ENCODE results near the gene TMEM132C.

Gene TMEM132C

DNA sequence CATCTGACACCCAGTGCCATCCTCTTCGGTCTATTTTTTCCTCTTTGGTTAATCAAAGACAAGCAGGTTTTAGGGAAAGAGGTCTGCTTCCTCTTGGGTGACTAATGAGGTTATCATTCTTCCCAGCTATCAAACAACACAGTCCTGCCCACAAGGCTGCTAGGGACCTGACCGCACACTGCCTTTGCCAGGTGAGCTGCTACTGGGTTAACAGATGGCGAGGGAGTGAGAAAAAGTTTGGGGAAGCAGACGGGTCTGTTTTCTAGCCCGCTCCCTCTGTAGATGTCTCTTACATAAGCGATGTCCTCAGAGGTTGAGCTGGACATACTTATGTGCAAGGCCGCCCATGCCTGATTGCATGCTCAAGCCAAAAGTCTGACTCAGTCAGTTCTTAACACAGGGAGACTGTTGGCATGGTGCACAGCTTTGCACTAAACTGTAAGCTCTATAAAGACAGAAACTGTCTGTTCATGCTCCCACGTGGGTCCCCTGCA lies 462.7 kb downstream of the TMEM132C start:
- no peak for DNase-seq

GRCh38 chr12:128734371-128734770 lies 467.4 kb downstream of the TMEM132C start:
- DNase-seq: no peak

DNA sequence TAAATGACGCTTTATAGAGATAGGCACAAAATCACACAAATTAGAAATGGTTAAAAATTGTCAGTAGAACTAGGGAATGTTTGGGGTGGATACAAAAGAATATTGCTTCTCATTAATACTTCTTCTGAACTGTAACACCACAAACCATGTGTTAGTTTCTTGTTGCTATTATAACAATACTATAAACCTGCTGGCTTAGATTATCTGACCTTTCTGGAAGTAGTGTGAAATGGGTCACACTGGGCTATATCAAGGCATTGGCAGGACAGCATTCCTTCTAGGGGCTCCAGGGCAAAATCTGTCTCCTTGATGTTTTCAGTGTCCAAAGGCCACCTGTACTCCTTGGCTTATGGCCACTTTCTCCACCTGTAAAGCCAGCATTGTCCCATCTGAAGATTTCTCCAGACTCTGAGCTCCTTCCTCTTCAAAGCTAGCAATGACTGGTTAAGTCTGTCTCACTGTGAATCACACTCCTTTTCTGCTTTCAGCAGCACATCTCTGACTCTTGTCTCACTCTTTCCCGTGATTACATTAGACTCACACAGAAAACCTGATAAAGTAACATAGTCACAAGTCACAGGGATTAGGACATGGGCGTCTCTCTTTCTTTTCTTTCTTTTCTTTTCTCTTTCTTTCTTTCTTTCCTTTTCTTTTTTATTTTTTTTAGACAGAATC lies 470.5 kb downstream of the TMEM132C start:
- no peak for DNase-seq

GRCh38 chr12:128743916-128744315 lies 476.9 kb downstream of the TMEM132C start:
- DNase-seq: no peak

DNA sequence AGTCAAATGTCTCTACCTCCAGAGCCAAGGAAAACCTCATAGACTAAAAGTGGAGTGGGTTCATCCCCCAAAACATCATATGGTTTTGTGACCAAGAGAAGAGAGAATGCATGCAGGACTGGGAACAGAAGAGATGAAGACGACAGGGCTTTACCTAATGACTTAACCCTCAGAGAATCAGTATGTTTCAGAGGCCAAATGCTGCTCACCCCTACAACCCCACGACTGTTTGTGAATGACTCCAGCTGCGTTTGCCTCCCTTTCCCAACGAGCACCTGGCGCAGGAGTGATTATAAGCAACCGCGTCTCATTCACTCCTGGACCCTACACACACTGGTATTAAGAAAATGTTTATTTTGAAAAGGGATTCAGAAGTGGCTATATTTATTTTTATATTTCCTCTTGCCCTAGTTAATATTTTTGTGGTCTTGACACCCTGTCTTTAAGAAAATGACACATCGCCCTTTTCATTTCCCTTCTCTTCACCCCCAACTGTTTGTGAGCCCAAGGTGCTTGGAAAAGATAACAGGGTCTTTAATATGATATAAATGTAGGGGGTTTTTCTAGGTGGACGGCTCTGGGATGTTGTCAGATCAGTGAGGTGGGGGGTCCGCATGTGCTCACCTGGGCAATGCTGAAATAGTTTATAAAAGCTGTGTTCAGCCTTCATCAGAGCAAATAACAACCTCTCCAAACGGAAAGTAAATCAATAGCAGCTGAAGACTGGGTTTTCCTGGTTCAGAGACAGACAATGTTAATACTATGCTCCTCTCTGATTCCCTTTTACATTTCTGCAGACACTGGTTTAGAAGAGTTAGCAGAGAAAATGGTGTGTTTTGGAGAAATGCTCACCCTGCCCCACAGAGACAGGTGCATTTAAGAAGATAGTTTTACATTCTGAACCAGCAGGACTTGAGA lies 479.1 kb downstream of the TMEM132C start:
- no peak for DNase-seq

DNA sequence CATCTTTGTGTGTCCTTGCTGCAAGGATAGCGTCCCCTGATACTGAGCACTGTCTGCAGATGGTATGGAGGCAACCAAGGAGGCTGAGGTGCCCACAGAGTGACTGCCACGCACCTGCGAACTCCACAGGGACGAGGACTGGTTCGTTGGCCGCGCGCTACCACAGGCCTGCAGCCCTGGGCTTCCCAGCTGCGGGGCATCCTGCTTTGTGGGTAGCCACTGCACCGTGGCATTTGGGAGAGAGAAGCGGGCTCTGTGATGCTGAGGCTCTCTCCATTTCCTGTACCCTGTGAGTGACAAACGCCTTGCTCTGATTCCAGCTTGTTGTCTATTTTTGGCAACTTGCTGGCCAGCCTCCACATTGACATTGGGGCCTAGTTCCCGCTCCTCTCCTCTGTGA lies 480.5 kb downstream of the TMEM132C start:
- DNase-seq: no peak

GRCh38 chr12:128752386-128752785 lies 485.4 kb downstream of the TMEM132C start:
- DNase-seq: no peak

DNA sequence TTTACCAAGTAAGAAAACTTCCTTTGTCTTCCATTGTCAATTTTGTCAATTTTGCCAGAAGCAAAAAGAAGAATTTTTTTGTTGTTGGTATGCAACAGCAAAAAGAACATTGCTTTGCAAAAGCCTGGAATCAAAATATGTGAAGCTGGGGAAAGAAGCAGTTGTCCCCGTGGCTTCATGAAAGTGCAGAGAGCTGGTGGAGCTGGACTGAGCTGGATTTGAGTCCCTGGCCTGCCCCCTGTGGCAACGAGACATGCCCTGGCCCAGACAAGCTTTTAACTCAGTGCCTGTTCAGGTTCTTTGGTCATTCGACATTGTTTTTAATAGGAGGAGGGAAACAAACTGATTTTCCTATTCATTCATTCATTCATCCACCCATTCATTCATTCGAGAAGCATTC lies 486.5 kb downstream of the TMEM132C start:
- no peak for DNase-seq

DNA sequence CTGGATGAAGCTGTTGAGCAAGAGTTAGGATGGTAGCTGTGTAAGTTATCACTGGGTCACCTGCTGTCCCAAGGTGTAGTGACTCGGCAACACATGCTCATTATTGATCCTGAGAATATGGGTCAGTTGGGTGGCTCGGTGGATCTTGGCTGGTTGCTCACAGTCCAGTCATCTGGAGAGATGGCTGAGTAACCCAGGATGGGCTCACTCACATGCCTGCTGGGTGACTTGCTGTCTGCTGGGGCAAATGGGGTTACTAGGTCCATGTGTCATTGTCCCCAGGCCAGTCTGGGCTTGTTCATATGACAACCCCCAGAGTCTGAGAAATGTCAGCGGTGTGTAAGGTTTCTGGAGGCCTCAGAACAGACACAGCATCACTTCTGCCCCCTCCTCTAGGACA lies 487.3 kb downstream of the TMEM132C start:
- DNase-seq: no peak

DNA sequence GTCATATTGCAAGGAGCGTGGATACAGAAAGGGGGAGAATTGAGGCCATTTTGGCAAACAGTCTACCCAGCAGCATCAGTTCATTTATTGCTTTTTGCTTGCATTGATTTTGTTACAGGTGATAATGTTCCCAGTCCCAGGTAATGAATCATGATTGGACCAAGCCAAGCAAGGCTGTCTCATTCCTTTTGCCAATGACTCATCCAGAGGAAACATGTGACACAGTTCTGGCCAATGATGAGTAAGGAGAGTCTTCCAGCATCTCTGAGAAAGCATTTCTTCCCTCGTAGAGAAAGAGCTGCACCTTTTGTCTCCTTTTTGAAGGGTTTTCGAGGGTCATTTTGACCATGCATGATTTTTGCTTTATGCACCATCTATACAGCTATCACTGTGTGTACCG lies 488.6 kb downstream of the TMEM132C start:
- no peak for DNase-seq

All from activated CD4-positive, alpha-beta T cell treated with anti-CD3 and anti-CD28 coated beads, Interleukin-2, amount 50 U/mL, for 48 hours (primary cell).